ENCODE results near the gene TMEM240. TPM values are rescaled to one million over a fixed set of nuclear protein-coding genes. Genes with fewer than 3 reads are reported as not detected.

The TMEM240 gene
- total and polyA plus RNA-seq, 3 donors from 2014 or later = 3.6 to 6.3 (median 4.3) TPM

DNA sequence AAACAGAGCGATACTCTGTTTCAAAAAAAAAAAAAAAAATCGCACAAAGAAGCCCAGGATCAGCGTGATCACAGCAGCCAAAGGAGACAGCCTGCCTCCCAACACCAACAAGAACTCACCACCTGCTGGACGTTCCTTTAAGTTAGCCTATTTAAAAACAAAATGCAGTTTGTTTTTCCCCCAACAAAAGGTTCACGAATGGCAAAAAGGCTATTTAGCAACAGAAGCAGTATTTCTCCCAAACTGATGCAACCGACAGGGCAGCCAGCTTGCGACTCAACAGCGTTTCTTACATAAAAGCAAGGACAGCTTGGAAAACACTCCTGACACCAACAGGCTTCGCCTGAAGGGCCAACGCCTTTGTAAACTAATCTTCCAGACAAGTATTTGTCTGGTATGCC is 27.5 kb upstream of the TMEM240 start:
- DNase-seq = peak; percentile 59
- Histone ChIP-seq H3K9me3 (no peaks in the 10 kb centered on the region), H3K27me3 (no peaks in the 10 kb centered on the region), H3K4me3 (no peak overlapping the region), H3K27ac (peak overlapping the region in 1 of 2 donors; percentile 14), H3K36me3 (ENCODE audit: low read depth, missing control alignments) (no peaks in the 10 kb centered on the region), H3K4me1 (peaks cover 34% of the 10 kb centered on the region)
- 51 to 59% methylated on average over 10 of the region's 10 CpGs for WGBS, 2 donors
- no peak for TF ChIP-seq POLR2A (IDR thresholded peaks at IDR 0.05)
- TF ChIP-seq, protein P1, sequence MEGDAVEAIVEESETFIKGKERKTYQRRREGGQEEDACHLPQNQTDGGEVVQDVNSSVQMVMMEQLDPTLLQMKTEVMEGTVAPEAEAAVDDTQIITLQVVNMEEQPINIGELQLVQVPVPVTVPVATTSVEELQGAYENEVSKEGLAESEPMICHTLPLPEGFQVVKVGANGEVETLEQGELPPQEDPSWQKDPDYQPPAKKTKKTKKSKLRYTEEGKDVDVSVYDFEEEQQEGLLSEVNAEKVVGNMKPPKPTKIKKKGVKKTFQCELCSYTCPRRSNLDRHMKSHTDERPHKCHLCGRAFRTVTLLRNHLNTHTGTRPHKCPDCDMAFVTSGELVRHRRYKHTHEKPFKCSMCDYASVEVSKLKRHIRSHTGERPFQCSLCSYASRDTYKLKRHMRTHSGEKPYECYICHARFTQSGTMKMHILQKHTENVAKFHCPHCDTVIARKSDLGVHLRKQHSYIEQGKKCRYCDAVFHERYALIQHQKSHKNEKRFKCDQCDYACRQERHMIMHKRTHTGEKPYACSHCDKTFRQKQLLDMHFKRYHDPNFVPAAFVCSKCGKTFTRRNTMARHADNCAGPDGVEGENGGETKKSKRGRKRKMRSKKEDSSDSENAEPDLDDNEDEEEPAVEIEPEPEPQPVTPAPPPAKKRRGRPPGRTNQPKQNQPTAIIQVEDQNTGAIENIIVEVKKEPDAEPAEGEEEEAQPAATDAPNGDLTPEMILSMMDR (IDR thresholded peaks at IDR 0.05) = no peak
- intact Hi-C loops (cut with DNase I; ENCODE audit: low total_unique reads) = no loop called here

DNA sequence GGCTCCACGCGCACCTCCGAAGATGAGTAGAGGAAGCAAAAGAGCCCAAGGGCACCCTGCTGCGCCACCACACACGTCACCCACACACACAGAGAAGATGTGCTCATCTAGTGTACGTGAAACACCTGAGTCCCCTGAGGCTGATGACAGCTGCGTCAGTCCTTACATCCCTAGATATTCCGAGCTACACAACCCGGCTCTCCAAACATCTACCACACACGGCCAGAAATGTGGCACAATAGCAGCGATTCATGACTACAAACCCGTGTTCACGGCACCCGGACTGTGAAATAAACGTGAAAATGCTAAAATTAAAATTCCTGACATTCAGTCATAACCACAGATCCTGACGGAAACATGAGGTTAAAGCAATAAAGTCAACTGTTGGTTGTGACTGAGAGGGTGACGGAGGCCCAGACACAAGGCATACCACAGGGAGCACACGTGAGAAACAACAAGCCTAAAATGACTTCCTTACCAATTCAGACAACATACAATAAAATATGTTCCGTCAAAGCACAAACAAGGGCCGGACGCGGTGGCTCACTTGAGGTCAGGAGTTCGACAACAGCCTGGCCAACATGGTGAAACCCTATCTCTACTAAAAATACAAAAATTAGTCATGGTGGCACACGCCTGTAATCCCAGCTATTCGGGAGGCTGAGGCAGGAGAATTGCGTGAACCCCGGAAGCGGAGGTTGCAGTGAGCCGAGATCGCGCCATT is 26.9 kb upstream of the TMEM240 start:
- WGBS, 2 donors = 81 to 84% methylated on average over 31 of the region's 31 CpGs
- no peaks in the 10 kb centered on the region for H3K27me3 ChIP-seq
- no peak overlapping the region for H3K27ac ChIP-seq
- intact Hi-C loops (cut with DNase I; ENCODE audit: low total_unique reads) = no loop called here
- TF ChIP-seq, protein P1 (IDR thresholded peaks at IDR 0.05) = no peak
- TF ChIP-seq POLR2A (IDR thresholded peaks at IDR 0.05) = no peak
- H3K36me3 ChIP-seq (ENCODE audit: low read depth, missing control alignments) = no peaks in the 10 kb centered on the region
- H3K9me3 ChIP-seq = no peaks in the 10 kb centered on the region
- no peak for DNase-seq
- H3K4me3 ChIP-seq = no peak overlapping the region
- H3K4me1 ChIP-seq = peaks cover 28% of the 10 kb centered on the region

DNA sequence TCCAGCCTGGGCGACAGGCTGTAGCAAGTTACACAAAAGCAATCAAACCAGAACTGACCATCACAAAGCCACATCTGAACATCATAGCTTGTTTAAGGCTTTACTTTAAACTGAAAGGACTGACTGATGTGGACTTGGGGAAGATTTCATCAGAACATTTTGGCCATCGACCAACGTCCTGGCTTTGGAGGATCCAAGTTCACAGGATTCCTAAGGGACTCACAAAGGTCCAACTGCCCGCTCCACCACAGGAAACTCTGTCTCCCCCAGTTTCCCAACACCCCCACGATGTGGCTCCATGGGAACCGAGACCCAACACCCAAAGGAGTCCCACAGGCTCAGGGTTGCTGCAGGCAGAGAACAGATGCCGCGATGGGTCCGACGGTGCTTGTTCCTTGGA is 24.9 kb upstream of the TMEM240 start:
- Histone ChIP-seq H3K4me3 (no peak overlapping the region), H3K4me1 (peaks cover 28% of the 10 kb centered on the region), H3K27ac (no peak overlapping the region), H3K36me3 (ENCODE audit: low read depth, missing control alignments) (no peaks in the 10 kb centered on the region), H3K27me3 (no peaks in the 10 kb centered on the region), H3K9me3 (no peaks in the 10 kb centered on the region)
- TF ChIP-seq POLR2A (IDR thresholded peaks at IDR 0.05) = no peak
- TF ChIP-seq, protein P1 (IDR thresholded peaks at IDR 0.05) = no peak
- WGBS, 2 donors = 93 to 95% methylated on average over 8 to 10 of the region's 10 CpGs
- no peak for DNase-seq
- intact Hi-C loops (cut with DNase I; ENCODE audit: low total_unique reads) = no loop called here

DNA sequence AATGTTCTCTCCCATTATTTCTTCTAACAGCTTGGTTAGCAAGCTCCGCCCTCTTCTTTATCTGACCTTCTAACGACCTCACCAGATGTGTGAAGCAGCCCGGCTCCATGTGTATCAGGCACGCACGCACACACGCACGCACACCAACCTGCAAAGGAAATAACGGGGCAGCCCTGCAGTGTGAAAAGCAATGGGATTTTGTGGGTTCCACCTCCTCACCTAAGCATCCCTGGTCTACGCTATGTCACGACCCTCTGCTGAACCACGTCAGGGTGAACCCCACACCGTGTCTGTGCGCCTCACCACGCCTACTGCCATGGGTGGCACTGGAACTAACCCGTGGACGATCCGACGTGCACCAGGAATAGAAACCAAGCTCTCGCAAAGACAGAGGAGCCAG is 23.8 kb upstream of the TMEM240 start:
- H3K36me3 ChIP-seq (ENCODE audit: low read depth, missing control alignments) = no peaks in the 10 kb centered on the region
- intact Hi-C loops (cut with DNase I; ENCODE audit: low total_unique reads) = no loop called here
- no peaks in the 10 kb centered on the region for H3K9me3 ChIP-seq

More for the DNA sequence above, 23.8 kb upstream of the TMEM240 start:
- no peaks in the 10 kb centered on the region for H3K27me3 ChIP-seq
- TF ChIP-seq, protein P1 (IDR thresholded peaks at IDR 0.05) = no peak
- TF ChIP-seq POLR2A (IDR thresholded peaks at IDR 0.05) = no peak
- H3K4me3 ChIP-seq = no peak overlapping the region
- no peak overlapping the region for H3K27ac ChIP-seq
- 74 to 82% methylated on average over 14 to 19 of the region's 19 CpGs for WGBS, 2 donors
- H3K4me1 ChIP-seq = peaks cover 17% of the 10 kb centered on the region
- no peak for DNase-seq
